Activated T-helper 2 cell treated with anti-CD3 and anti-CD28 coated beads, Interferon-gamma antibody, Interleukin-2, Interleukin-4, amounts not matched to agents 10 μg/mL and 5 μg/mL and 100 μg/mL, durations not matched to agents 14 hours and 24 hours and 36 hours (primary cell): ENCODE data around the gene DMD. TPM values are rescaled to one million over a fixed set of nuclear protein-coding genes. Genes with fewer than 3 reads are reported as not detected.

Source experiments
- DNase-seq: peaks from one replicate; pipeline ENCODE4 v3.0.0; 2021; ENCODE audit warnings: low spot score
- H3K27ac Mint-ChIP-seq: one replicate; pipeline ENCODE4 v1.8.0; 2021; ENCODE audit warnings: mixed read lengths
- H3K27me3 Mint-ChIP-seq: one replicate; pipeline ENCODE4 v1.8.0; 2021; ENCODE audit warnings: low read depth, mixed read lengths
- H3K36me3 Mint-ChIP-seq: one replicate; pipeline ENCODE4 v1.8.0; 2021; ENCODE audit warnings: low read depth, mixed read lengths
- H3K4me1 Mint-ChIP-seq: one replicate; pipeline ENCODE4 v1.8.0; 2021; ENCODE audit warnings: low read depth, mixed read lengths
- H3K4me3 Mint-ChIP-seq: one replicate; pipeline ENCODE4 v1.8.0; 2021; ENCODE audit warnings: low read depth, mild to moderate bottlenecking, moderate library complexity, mixed read lengths
- H3K9me3 Mint-ChIP-seq: one replicate; pipeline ENCODE4 v1.8.0; 2021; ENCODE audit warnings: mixed read lengths
- intact Hi-C: fragments of 100-400 bp; cut with micrococcal nuclease; formaldehyde crosslinking; loops from one replicate; pipeline ENCODE4 v1.15.1; 2023
- total RNA-seq: library from RNA; stranded (reverse); gene quantifications from 2 replicates; pipeline ENCODE4 v1.2.3, GENCODE V29; 2022

Gene DMD
- total RNA-seq, 1 donor from 2014 or later = 0.84 TPM

GRCh38 chrX:31805781-31806180 is 1405.6 kb downstream of the DMD start:
- DNase-seq = no peak
- Mint-ChIP-seq H3K27me3 (no peaks in the 10 kb centered on the region), H3K9me3 (peaks cover 10% of the 10 kb centered on the region), H3K4me1 (no peaks in the 10 kb centered on the region), H3K27ac (no peak overlapping the region), H3K4me3 (no peak overlapping the region), H3K36me3 (no peaks in the 10 kb centered on the region)
- intact Hi-C loops = no loop called here

- intact Hi-C loops = no loop called here
- Mint-ChIP-seq H3K27ac (no peak overlapping the region), H3K4me3 (no peak overlapping the region), H3K27me3 (no peaks in the 10 kb centered on the region), H3K9me3 (peaks cover 10% of the 10 kb centered on the region), H3K36me3 (no peaks in the 10 kb centered on the region), H3K4me1 (no peaks in the 10 kb centered on the region)
- no peak for DNase-seq
Measured at GRCh38 chrX:31800219-31800618, 1411.1 kb downstream of the DMD start.

GRCh38 chrX:31796624-31797023 is 1414.7 kb downstream of the DMD start:
- intact Hi-C loops = no loop called here
- Mint-ChIP-seq H3K36me3 (no peaks in the 10 kb centered on the region), H3K9me3 (no peaks in the 10 kb centered on the region), H3K4me3 (no peak overlapping the region), H3K27ac (no peak overlapping the region), H3K4me1 (no peaks in the 10 kb centered on the region), H3K27me3 (no peaks in the 10 kb centered on the region)
- DNase-seq = no peak

GRCh38 chrX:31747411-31747810 is 1463.9 kb downstream of the DMD start:
- peaks cover 3% of the 10 kb centered on the region for H3K9me3 Mint-ChIP-seq
- DNase-seq = no peak
- H3K27ac Mint-ChIP-seq = no peak overlapping the region
- intact Hi-C loops = no loop called here
- no peaks in the 10 kb centered on the region for H3K27me3 Mint-ChIP-seq
- H3K4me1 Mint-ChIP-seq = no peaks in the 10 kb centered on the region
- no peaks in the 10 kb centered on the region for H3K36me3 Mint-ChIP-seq
- H3K4me3 Mint-ChIP-seq = no peak overlapping the region

GRCh38 chrX:31743004-31743403 is 1468.3 kb downstream of the DMD start:
- Mint-ChIP-seq H3K4me3 (no peak overlapping the region), H3K9me3 (no peaks in the 10 kb centered on the region), H3K27me3 (no peaks in the 10 kb centered on the region), H3K4me1 (no peaks in the 10 kb centered on the region), H3K27ac (no peak overlapping the region), H3K36me3 (no peaks in the 10 kb centered on the region)
- DNase-seq = no peak
- intact Hi-C loops = no loop called here

- Mint-ChIP-seq H3K27me3 (no peaks in the 10 kb centered on the region), H3K4me1 (no peaks in the 10 kb centered on the region), H3K36me3 (no peaks in the 10 kb centered on the region), H3K27ac (no peak overlapping the region), H3K9me3 (no peaks in the 10 kb centered on the region), H3K4me3 (no peak overlapping the region)
- intact Hi-C loops = no loop called here
- no peak for DNase-seq
Measured at GRCh38 chrX:31717474-31717873, 1493.9 kb downstream of the DMD start.

GRCh38 chrX:31715675-31716074 is 1495.7 kb downstream of the DMD start:
- no peak overlapping the region for H3K4me3 Mint-ChIP-seq
- no peaks in the 10 kb centered on the region for H3K36me3 Mint-ChIP-seq
- H3K27me3 Mint-ChIP-seq = no peaks in the 10 kb centered on the region
- DNase-seq = no peak
- no peak overlapping the region for H3K27ac Mint-ChIP-seq
- no peaks in the 10 kb centered on the region for H3K9me3 Mint-ChIP-seq
- intact Hi-C loops = no loop called here
- no peaks in the 10 kb centered on the region for H3K4me1 Mint-ChIP-seq

GRCh38 chrX:31714797-31715196 is 1496.6 kb downstream of the DMD start:
- DNase-seq = no peak
- no peaks in the 10 kb centered on the region for H3K4me1 Mint-ChIP-seq
- H3K4me3 Mint-ChIP-seq = no peak overlapping the region
- H3K27ac Mint-ChIP-seq = no peak overlapping the region
- no peaks in the 10 kb centered on the region for H3K27me3 Mint-ChIP-seq
- intact Hi-C loops = no loop called here
- H3K9me3 Mint-ChIP-seq = no peaks in the 10 kb centered on the region
- no peaks in the 10 kb centered on the region for H3K36me3 Mint-ChIP-seq

GRCh38 chrX:31713120-31713519 is 1498.2 kb downstream of the DMD start:
- Mint-ChIP-seq H3K9me3 (no peaks in the 10 kb centered on the region), H3K4me1 (no peaks in the 10 kb centered on the region), H3K27me3 (no peaks in the 10 kb centered on the region), H3K36me3 (no peaks in the 10 kb centered on the region), H3K4me3 (no peak overlapping the region), H3K27ac (no peak overlapping the region)
- intact Hi-C loops = no loop called here
- no peak for DNase-seq

- no peak for DNase-seq
- no peak overlapping the region for H3K27ac Mint-ChIP-seq
- H3K27me3 Mint-ChIP-seq = no peaks in the 10 kb centered on the region
- intact Hi-C loops = no loop called here
- H3K36me3 Mint-ChIP-seq = no peaks in the 10 kb centered on the region
- H3K4me3 Mint-ChIP-seq = no peak overlapping the region
- H3K9me3 Mint-ChIP-seq = no peaks in the 10 kb centered on the region
- H3K4me1 Mint-ChIP-seq = no peaks in the 10 kb centered on the region
Measured at GRCh38 chrX:31711166-31711565, 1500.2 kb downstream of the DMD start.

GRCh38 chrX:31708116-31708515 is 1503.2 kb downstream of the DMD start:
- Mint-ChIP-seq H3K4me1 (no peaks in the 10 kb centered on the region), H3K36me3 (no peaks in the 10 kb centered on the region), H3K9me3 (no peaks in the 10 kb centered on the region), H3K27me3 (no peaks in the 10 kb centered on the region), H3K27ac (no peak overlapping the region), H3K4me3 (no peak overlapping the region)
- no peak for DNase-seq
- intact Hi-C loops = no loop called here

- H3K27ac Mint-ChIP-seq = no peak overlapping the region
- no peak for DNase-seq
- H3K9me3 Mint-ChIP-seq = no peaks in the 10 kb centered on the region
- no peaks in the 10 kb centered on the region for H3K4me1 Mint-ChIP-seq
- intact Hi-C loops = no loop called here
- H3K27me3 Mint-ChIP-seq = no peaks in the 10 kb centered on the region
- H3K36me3 Mint-ChIP-seq = no peaks in the 10 kb centered on the region
- H3K4me3 Mint-ChIP-seq = no peak overlapping the region
Measured at GRCh38 chrX:31706466-31706865, 1504.9 kb downstream of the DMD start.

GRCh38 chrX:31705816-31706215 is 1505.5 kb downstream of the DMD start:
- Mint-ChIP-seq H3K9me3 (no peaks in the 10 kb centered on the region), H3K27ac (no peak overlapping the region), H3K27me3 (no peaks in the 10 kb centered on the region), H3K4me3 (no peak overlapping the region), H3K36me3 (no peaks in the 10 kb centered on the region), H3K4me1 (no peaks in the 10 kb centered on the region)
- no peak for DNase-seq
- intact Hi-C loops = no loop called here

- Mint-ChIP-seq H3K27me3 (no peaks in the 10 kb centered on the region), H3K27ac (no peak overlapping the region), H3K4me3 (no peak overlapping the region)
Measured at GRCh38 chrX:31704938-31705337, 1506.4 kb downstream of the DMD start.

More at GRCh38 chrX:31704938-31705337, 1506.4 kb downstream of the DMD start:
- DNase-seq = no peak
- H3K4me1 Mint-ChIP-seq = no peaks in the 10 kb centered on the region
- no peaks in the 10 kb centered on the region for H3K9me3 Mint-ChIP-seq
- no peaks in the 10 kb centered on the region for H3K36me3 Mint-ChIP-seq
- intact Hi-C loops = no loop called here
